K562 (cell line): ENCODE data around the gene POLD3.

Experiments used
- CHD2 ChIP-seq: IDR thresholded peaks from 2 replicates; pipeline ENCODE4 v1.6.1; 2011; ENCODE audit warnings: low read depth, low read length
- FOXK2 ChIP-seq, 2 experiments: fragments of 450-650 bp; IDR thresholded peaks in 1 of 2; conservative IDR thresholded peaks in 1 of 2; 2 replicates each; pipeline ENCODE4 v1.6.1; 2016; ENCODE audit warnings: low read depth in 2 of 2, mild to moderate bottlenecking in 1 of 2
- GTF2F1 ChIP-seq: IDR thresholded peaks from 2 replicates; pipeline ENCODE4 v1.6.1; 2011; ENCODE audit warnings: low read depth, low read length, improper control_type of control experiment
- NONO ChIP-seq, 2 experiments: fragments of 200-400 bp in 1 of 2; fragments of 450-650 bp in 1 of 2; formaldehyde crosslinking in 1 of 2; IDR thresholded peaks; 2 replicates each; pipeline ENCODE4 v1.6.1; 2017; ENCODE audit warnings: low read depth in 2 of 2, mild to moderate bottlenecking in 2 of 2, moderate library complexity in 2 of 2, low read length in 1 of 2
- POLR2A ChIP-seq: fragments of 450-650 bp; conservative IDR thresholded peaks from 2 replicates; pipeline ENCODE4 v1.6.1; 2016
- POLR2AphosphoS5 ChIP-seq: IDR thresholded peaks from 2 replicates; pipeline ENCODE4 v1.6.1; 2011; ENCODE audit warnings: mild to moderate bottlenecking, low read depth, low read length, moderate library complexity; ENCODE audit not compliant: control insufficient read depth, insufficient read depth
- SIX5 ChIP-seq, 2 experiments: IDR thresholded peaks; 2 replicates each; pipeline ENCODE4 v1.6.1; 2011; ENCODE audit warnings: low read length in 2 of 2, borderline replicate concordance in 1 of 2, low read depth in 1 of 2, mild to moderate bottlenecking in 1 of 2, moderate library complexity in 1 of 2; ENCODE audit not compliant: insufficient read depth in 1 of 2
- SP2 ChIP-seq: IDR thresholded peaks from 2 replicates; pipeline ENCODE4 v1.6.1; 2011; ENCODE audit warnings: mild to moderate bottlenecking, low read depth, low read length, moderate library complexity; ENCODE audit not compliant: poor library complexity, severe bottlenecking; ENCODE audit errors: extremely low read depth
- ZNF707 ChIP-seq: fragments of 250-450 bp; sonication (Bioruptor Pico); conservative IDR thresholded peaks from 2 replicates; pipeline ENCODE4 v1.8.0; 2022; ENCODE audit warnings: inconsistent platforms, mild to moderate bottlenecking, moderate library complexity
- TF ChIP-seq, protein P1 (sequence below), 2 experiments: IDR thresholded peaks; 2 replicates each; pipeline ENCODE4 v1.6.1; 2012; ENCODE audit warnings: improper control_type of control experiment in 2 of 2, low read depth in 2 of 2, low read length in 2 of 2, borderline replicate concordance in 1 of 2
- TF ChIP-seq, protein P2 (sequence below): conservative IDR thresholded peaks from 2 replicates; pipeline ENCODE4 v1.6.1; 2011; ENCODE audit warnings: low read depth, mild to moderate bottlenecking, low read length; ENCODE audit not compliant: control insufficient read depth
- TF ChIP-seq, protein P3 (sequence below), 3 experiments: IDR thresholded peaks in 2 of 3; conservative IDR thresholded peaks in 1 of 3; 2 replicates each; pipeline ENCODE4 v1.5.1; 2011 to 2012; ENCODE audit warnings: low read length in 3 of 3, mild to moderate bottlenecking in 3 of 3, control low read depth in 2 of 3, improper control_type of control experiment in 1 of 3, inconsistent platforms in 1 of 3, low read depth in 1 of 3, mixed read lengths in 1 of 3, moderate library complexity in 1 of 3; ENCODE audit not compliant: insufficient read depth in 2 of 3
- TF ChIP-seq, protein P4 (sequence below): IDR thresholded peaks from 2 replicates; pipeline ENCODE4 v1.6.1; 2011; ENCODE audit warnings: borderline replicate concordance, low read depth, mild to moderate bottlenecking, moderate library complexity, low read length; ENCODE audit not compliant: insufficient read depth, poor library complexity, severe bottlenecking

- no peak for TF ChIP-seq SIX5 (IDR thresholded peaks at IDR 0.05; ENCODE audit: borderline replicate concordance in 1 of 2, insufficient read depth in 1 of 2, low read depth in 1 of 2, low read length in 2 of 2)
- no peak for TF ChIP-seq FOXK2 (conservative IDR thresholded peaks at IDR 0.05 in 1 of 2, IDR thresholded peaks at IDR 0.05 in 1 of 2; ENCODE audit: low read depth in 2 of 2)
- no peak for TF ChIP-seq GTF2F1
- TF ChIP-seq POLR2A: no peak
- TF ChIP-seq CHD2: no peak
- no peak for TF ChIP-seq POLR2AphosphoS5
- TF ChIP-seq, protein P1, sequence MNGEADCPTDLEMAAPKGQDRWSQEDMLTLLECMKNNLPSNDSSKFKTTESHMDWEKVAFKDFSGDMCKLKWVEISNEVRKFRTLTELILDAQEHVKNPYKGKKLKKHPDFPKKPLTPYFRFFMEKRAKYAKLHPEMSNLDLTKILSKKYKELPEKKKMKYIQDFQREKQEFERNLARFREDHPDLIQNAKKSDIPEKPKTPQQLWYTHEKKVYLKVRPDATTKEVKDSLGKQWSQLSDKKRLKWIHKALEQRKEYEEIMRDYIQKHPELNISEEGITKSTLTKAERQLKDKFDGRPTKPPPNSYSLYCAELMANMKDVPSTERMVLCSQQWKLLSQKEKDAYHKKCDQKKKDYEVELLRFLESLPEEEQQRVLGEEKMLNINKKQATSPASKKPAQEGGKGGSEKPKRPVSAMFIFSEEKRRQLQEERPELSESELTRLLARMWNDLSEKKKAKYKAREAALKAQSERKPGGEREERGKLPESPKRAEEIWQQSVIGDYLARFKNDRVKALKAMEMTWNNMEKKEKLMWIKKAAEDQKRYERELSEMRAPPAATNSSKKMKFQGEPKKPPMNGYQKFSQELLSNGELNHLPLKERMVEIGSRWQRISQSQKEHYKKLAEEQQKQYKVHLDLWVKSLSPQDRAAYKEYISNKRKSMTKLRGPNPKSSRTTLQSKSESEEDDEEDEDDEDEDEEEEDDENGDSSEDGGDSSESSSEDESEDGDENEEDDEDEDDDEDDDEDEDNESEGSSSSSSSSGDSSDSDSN (IDR thresholded peaks at IDR 0.05; ENCODE audit: borderline replicate concordance in 1 of 2, low read depth in 2 of 2, low read length in 2 of 2): no peak
- TF ChIP-seq, protein P2, sequence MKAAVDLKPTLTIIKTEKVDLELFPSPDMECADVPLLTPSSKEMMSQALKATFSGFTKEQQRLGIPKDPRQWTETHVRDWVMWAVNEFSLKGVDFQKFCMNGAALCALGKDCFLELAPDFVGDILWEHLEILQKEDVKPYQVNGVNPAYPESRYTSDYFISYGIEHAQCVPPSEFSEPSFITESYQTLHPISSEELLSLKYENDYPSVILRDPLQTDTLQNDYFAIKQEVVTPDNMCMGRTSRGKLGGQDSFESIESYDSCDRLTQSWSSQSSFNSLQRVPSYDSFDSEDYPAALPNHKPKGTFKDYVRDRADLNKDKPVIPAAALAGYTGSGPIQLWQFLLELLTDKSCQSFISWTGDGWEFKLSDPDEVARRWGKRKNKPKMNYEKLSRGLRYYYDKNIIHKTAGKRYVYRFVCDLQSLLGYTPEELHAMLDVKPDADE: no peak
- TF ChIP-seq, protein P3, sequence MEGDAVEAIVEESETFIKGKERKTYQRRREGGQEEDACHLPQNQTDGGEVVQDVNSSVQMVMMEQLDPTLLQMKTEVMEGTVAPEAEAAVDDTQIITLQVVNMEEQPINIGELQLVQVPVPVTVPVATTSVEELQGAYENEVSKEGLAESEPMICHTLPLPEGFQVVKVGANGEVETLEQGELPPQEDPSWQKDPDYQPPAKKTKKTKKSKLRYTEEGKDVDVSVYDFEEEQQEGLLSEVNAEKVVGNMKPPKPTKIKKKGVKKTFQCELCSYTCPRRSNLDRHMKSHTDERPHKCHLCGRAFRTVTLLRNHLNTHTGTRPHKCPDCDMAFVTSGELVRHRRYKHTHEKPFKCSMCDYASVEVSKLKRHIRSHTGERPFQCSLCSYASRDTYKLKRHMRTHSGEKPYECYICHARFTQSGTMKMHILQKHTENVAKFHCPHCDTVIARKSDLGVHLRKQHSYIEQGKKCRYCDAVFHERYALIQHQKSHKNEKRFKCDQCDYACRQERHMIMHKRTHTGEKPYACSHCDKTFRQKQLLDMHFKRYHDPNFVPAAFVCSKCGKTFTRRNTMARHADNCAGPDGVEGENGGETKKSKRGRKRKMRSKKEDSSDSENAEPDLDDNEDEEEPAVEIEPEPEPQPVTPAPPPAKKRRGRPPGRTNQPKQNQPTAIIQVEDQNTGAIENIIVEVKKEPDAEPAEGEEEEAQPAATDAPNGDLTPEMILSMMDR (IDR thresholded peaks at IDR 0.05 in 2 of 3, conservative IDR thresholded peaks at IDR 0.05 in 1 of 3; ENCODE audit: insufficient read depth in 2 of 3, low read depth in 1 of 3, low read length in 3 of 3): no peak
- TF ChIP-seq, protein P4, sequence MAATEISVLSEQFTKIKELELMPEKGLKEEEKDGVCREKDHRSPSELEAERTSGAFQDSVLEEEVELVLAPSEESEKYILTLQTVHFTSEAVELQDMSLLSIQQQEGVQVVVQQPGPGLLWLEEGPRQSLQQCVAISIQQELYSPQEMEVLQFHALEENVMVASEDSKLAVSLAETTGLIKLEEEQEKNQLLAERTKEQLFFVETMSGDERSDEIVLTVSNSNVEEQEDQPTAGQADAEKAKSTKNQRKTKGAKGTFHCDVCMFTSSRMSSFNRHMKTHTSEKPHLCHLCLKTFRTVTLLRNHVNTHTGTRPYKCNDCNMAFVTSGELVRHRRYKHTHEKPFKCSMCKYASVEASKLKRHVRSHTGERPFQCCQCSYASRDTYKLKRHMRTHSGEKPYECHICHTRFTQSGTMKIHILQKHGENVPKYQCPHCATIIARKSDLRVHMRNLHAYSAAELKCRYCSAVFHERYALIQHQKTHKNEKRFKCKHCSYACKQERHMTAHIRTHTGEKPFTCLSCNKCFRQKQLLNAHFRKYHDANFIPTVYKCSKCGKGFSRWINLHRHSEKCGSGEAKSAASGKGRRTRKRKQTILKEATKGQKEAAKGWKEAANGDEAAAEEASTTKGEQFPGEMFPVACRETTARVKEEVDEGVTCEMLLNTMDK: no peak
- TF ChIP-seq NONO (IDR thresholded peaks at IDR 0.05; ENCODE audit: low read depth in 2 of 2, low read length in 1 of 2): no peak
- no peak for TF ChIP-seq ZNF707
- no peak for TF ChIP-seq SP2
Observed at GRCh38 chr11:74687237-74688023, 95.0 kb downstream of the POLD3 start.
